GM11168 (cell line): ENCODE results near the gene DNAJC24.

ENCODE experiments used
- in situ Hi-C: fragments of 300-500 bp; cut with MboI; formaldehyde crosslinking; loops from one replicate; pipeline ENCODE4 v1.12.0; 2022; ENCODE audit warnings: low sequenced_read_pairs; ENCODE audit not compliant: unreplicated experiment

DNAJC24 gene

GRCh38 chr11:31478223-31478590, 108.5 kb downstream of the DNAJC24 start:
- in situ Hi-C loops: no loop called here

GRCh38 chr11:31479066-31479465, 109.4 kb downstream of the DNAJC24 start:
- in situ Hi-C loops: no loop called here

- in situ Hi-C loops: no loop called here
Observed at GRCh38 chr11:31480930-31481329, 111.3 kb downstream of the DNAJC24 start.
